ENCODE measurements around the gene DOCK9. TPM values are rescaled to one million over a fixed set of nuclear protein-coding genes. Genes with fewer than 3 reads are reported as not detected.

Gene DOCK9
- total and polyA plus RNA-seq, 4 donors, result 48.8 to 193 (median 133) TPM

DNA sequence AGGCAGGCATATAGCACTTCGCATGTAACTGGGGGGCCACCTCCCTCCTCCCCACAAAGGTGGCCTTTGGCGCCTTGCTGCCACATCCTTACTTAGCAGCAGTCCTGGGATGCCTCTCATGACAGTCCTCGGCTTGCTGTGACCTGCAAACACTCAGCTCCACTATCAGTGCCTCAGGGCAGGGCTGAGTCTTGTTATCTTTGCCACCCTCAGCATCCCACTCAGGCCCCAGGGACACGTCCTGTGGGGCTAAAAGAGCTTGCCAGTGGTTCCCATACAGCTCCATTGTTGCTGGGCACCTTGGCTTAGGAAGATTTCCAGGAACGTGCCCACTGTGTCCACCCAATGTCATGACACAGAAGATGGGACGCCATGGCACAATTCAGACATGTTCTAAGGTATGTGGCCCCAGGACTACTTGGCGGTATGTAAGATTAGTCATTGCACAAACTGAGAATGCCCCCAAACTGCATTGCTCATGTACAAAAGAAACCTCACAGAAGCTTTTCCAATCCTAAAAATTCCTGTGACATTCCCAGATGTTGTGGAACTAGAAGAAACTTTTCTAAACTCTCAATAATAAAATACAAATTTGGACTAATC is 16.3 kb downstream of the DOCK9 start:
- Histone ChIP-seq H3K4me3 (no peak overlapping the region), H3K4me1 (ENCODE audit: control insufficient read depth in 5 of 5, insufficient read depth in 5 of 5, low read length in 5 of 5) (peaks cover 0 to 35% (median 9%) of the 10 kb centered on the region in 5 donors), H3K27ac (ENCODE audit: low read depth in 1 of 2, low read length in 1 of 2) (no peak overlapping the region), H3K9me3 (ENCODE audit: control insufficient read depth in 4 of 4, insufficient read depth in 3 of 4, low read length in 3 of 4) (no peaks in the 10 kb centered on the region), H3K9ac (ENCODE audit: insufficient read depth in 1 of 2, low read length in 2 of 2) (no peak overlapping the region), H3K27me3 (ENCODE audit: control insufficient read depth in 3 of 3, insufficient read depth in 3 of 3, low read length in 2 of 3) (no peaks in the 10 kb centered on the region), H3K36me3 (ENCODE audit: control insufficient read depth in 4 of 4, insufficient read depth in 4 of 4, low read length in 4 of 4) (peaks cover 0 to 3% (median 0%) of the 10 kb centered on the region in 4 donors)
- no peak for ATAC-seq (ENCODE audit: insufficient read depth, low FRiP score)
- TF ChIP-seq, protein P1, sequence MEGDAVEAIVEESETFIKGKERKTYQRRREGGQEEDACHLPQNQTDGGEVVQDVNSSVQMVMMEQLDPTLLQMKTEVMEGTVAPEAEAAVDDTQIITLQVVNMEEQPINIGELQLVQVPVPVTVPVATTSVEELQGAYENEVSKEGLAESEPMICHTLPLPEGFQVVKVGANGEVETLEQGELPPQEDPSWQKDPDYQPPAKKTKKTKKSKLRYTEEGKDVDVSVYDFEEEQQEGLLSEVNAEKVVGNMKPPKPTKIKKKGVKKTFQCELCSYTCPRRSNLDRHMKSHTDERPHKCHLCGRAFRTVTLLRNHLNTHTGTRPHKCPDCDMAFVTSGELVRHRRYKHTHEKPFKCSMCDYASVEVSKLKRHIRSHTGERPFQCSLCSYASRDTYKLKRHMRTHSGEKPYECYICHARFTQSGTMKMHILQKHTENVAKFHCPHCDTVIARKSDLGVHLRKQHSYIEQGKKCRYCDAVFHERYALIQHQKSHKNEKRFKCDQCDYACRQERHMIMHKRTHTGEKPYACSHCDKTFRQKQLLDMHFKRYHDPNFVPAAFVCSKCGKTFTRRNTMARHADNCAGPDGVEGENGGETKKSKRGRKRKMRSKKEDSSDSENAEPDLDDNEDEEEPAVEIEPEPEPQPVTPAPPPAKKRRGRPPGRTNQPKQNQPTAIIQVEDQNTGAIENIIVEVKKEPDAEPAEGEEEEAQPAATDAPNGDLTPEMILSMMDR (IDR thresholded peaks at IDR 0.05; ENCODE audit: control extremely low read depth, extremely low read depth), result no peak
- no peak for DNase-seq
- 90 to 93% methylated on average over 7 of the region's 7 CpGs for WGBS, 2 donors

GRCh38 chr13:98960606-98961502 is 17.0 kb downstream of the DOCK9 start:
- no peak overlapping the region for H3K4me3 ChIP-seq
- 83 to 88% methylated on average over 11 of the region's 11 CpGs for WGBS, 2 donors
- H3K27me3 ChIP-seq (ENCODE audit: control insufficient read depth in 3 of 3, insufficient read depth in 3 of 3, low read length in 2 of 3), result no peaks in the 10 kb centered on the region
- no peak for ATAC-seq (ENCODE audit: insufficient read depth, low FRiP score)
- no peak overlapping the region for H3K9ac ChIP-seq (ENCODE audit: insufficient read depth in 1 of 2, low read length in 2 of 2)
- peak overlapping the region; percentile 15 to 37 for H3K27ac ChIP-seq (ENCODE audit: low read depth in 1 of 2, low read length in 1 of 2)
- no peaks in the 10 kb centered on the region for H3K9me3 ChIP-seq (ENCODE audit: control insufficient read depth in 4 of 4, insufficient read depth in 3 of 4, low read length in 3 of 4)
- H3K36me3 ChIP-seq (ENCODE audit: control insufficient read depth in 4 of 4, insufficient read depth in 4 of 4, low read length in 4 of 4), result peaks cover 0 to 3% (median 0%) of the 10 kb centered on the region in 4 donors
- peaks cover 0 to 34% (median 9%) of the 10 kb centered on the region in 5 donors for H3K4me1 ChIP-seq (ENCODE audit: control insufficient read depth in 5 of 5, insufficient read depth in 5 of 5, low read length in 5 of 5)
- TF ChIP-seq, protein P1 (IDR thresholded peaks at IDR 0.05; ENCODE audit: control extremely low read depth, extremely low read depth), result no peak
- DNase-seq, result no peak

GRCh38 chr13:98959786-98960605 is 17.9 kb downstream of the DOCK9 start:
- Histone ChIP-seq H3K27ac (ENCODE audit: low read depth in 1 of 2, low read length in 1 of 2) (peak overlapping the region in 1 of 2 donors; percentile 12), H3K36me3 (ENCODE audit: control insufficient read depth in 4 of 4, insufficient read depth in 4 of 4, low read length in 4 of 4) (peaks cover 0 to 4% (median 0%) of the 10 kb centered on the region in 4 donors), H3K4me1 (ENCODE audit: control insufficient read depth in 5 of 5, insufficient read depth in 5 of 5, low read length in 5 of 5) (peaks cover 0 to 33% (median 8%) of the 10 kb centered on the region in 5 donors), H3K9me3 (ENCODE audit: control insufficient read depth in 4 of 4, insufficient read depth in 3 of 4, low read length in 3 of 4) (no peaks in the 10 kb centered on the region), H3K4me3 (no peak overlapping the region), H3K9ac (ENCODE audit: insufficient read depth in 1 of 2, low read length in 2 of 2) (no peak overlapping the region), H3K27me3 (ENCODE audit: control insufficient read depth in 3 of 3, insufficient read depth in 3 of 3, low read length in 2 of 3) (no peaks in the 10 kb centered on the region)
- ATAC-seq (ENCODE audit: insufficient read depth, low FRiP score), result no peak
- TF ChIP-seq, protein P1 (IDR thresholded peaks at IDR 0.05; ENCODE audit: control extremely low read depth, extremely low read depth), result no peak
- DNase-seq, result peak in 2 of 3 donors; percentile 37 to 68
- 73 to 75% methylated on average over 14 of the region's 14 CpGs for WGBS, 2 donors

Data from lung (tissue), 12 donors.